Suprapubic skin (tissue), 4 donors: ENCODE measurements around the gene ARHGEF28. TPM values are rescaled to one million over a fixed set of nuclear protein-coding genes. Genes with fewer than 3 reads are reported as not detected.

Experiments
- DNase-seq, 2 donors: peaks; one replicate each; pipeline ENCODE4 v3.0.0-alpha.2; 2019; ENCODE audit warnings: low spot score in 2 of 2
- H3K27ac ChIP-seq: fragments of 200-600 bp; sonication (generic); one replicate; pipeline ENCODE4 v1.5.1; 2019
- H3K27me3 ChIP-seq: fragments of 200-600 bp; sonication (generic); one replicate; pipeline ENCODE4 v1.5.1; 2019
- H3K36me3 ChIP-seq: fragments of 200-600 bp; sonication (generic); one replicate; pipeline ENCODE4 v1.5.1; 2019
- H3K4me1 ChIP-seq: fragments of 200-600 bp; sonication (generic); one replicate; pipeline ENCODE4 v1.5.1; 2019
- H3K4me3 ChIP-seq: fragments of 200-600 bp; sonication (generic); one replicate; pipeline ENCODE4 v1.5.1; 2019; ENCODE audit warnings: mild to moderate bottlenecking
- H3K9me3 ChIP-seq: fragments of 200-600 bp; sonication (generic); one replicate; pipeline ENCODE4 v1.5.1; 2019
- CTCF ChIP-seq, 2 donors: fragments of 200-600 bp in 1 of 2; fragments of 450-650 bp in 1 of 2; sonication (generic) in 1 of 2; IDR thresholded peaks; one replicate each; pipeline ENCODE4 v1.5.1; 2016 to 2019; ENCODE audit warnings: antibody characterized with exemption in 2 of 2, mild to moderate bottlenecking in 1 of 2, moderate library complexity in 1 of 2
- EP300 ChIP-seq: sonication (generic); formaldehyde crosslinking; IDR thresholded peaks from one replicate; pipeline ENCODE4 v1.6.1; 2017; ENCODE audit warnings: antibody characterized with exemption
- POLR2A ChIP-seq, 2 donors: fragments of 450-650 bp; IDR thresholded peaks; one replicate each; pipeline ENCODE4 v1.6.1; 2017; ENCODE audit warnings: antibody characterized with exemption in 2 of 2, mild to moderate bottlenecking in 2 of 2, moderate library complexity in 2 of 2
- POLR2AphosphoS5 ChIP-seq, 3 donors: sonication (generic); formaldehyde crosslinking; IDR thresholded peaks; one replicate each; pipeline ENCODE4 v1.6.1; 2017; ENCODE audit warnings: antibody characterized with exemption in 3 of 3
- WGBS: methylation state at CpG from one replicate; pipeline ENCODE4 v1.1.5; 2018; 5-methylcytosine and 5-hydroxymethylcytosine counted together
- total RNA-seq, 4 donors: library from RNA; depleted of rRNA; stranded (reverse); fragments of >200 nt; gene quantifications; one replicate each; pipeline ENCODE4 v1.1.0, GENCODE V29; 2016

Gene ARHGEF28
- total RNA-seq, 4 donors from 2014 or later, result 25.6 to 104 (median 39.1) TPM

GRCh38 chr5:73687357-73687756 lies 61.4 kb downstream of the ARHGEF28 start:
- DNase-seq, result no peak
- no peaks in the 10 kb centered on the region for H3K27me3 ChIP-seq
- H3K9me3 ChIP-seq, result no peaks in the 10 kb centered on the region
- TF ChIP-seq EP300 (no peak), POLR2AphosphoS5 (IDR thresholded peaks at IDR 0.05) (no peak), POLR2A (IDR thresholded peaks at IDR 0.05) (no peak), CTCF (IDR thresholded peaks at IDR 0.05) (no peak)
- H3K27ac ChIP-seq, result no peak overlapping the region
- no peak overlapping the region for H3K4me3 ChIP-seq
- no peaks in the 10 kb centered on the region for H3K36me3 ChIP-seq
- no peaks in the 10 kb centered on the region for H3K4me1 ChIP-seq
- 88% methylated on average over 1 of the region's 1 CpG for WGBS

GRCh38 chr5:73690015-73690414 lies 64.0 kb downstream of the ARHGEF28 start:
- H3K4me1 ChIP-seq, result no peaks in the 10 kb centered on the region
- no peak for TF ChIP-seq CTCF (IDR thresholded peaks at IDR 0.05)
- no peak for TF ChIP-seq EP300
- TF ChIP-seq POLR2A (IDR thresholded peaks at IDR 0.05), result no peak
- TF ChIP-seq POLR2AphosphoS5 (IDR thresholded peaks at IDR 0.05), result no peak
- no peaks in the 10 kb centered on the region for H3K9me3 ChIP-seq
- no peak for DNase-seq
- H3K27me3 ChIP-seq, result no peaks in the 10 kb centered on the region
- H3K36me3 ChIP-seq, result no peaks in the 10 kb centered on the region
- WGBS, result 91% methylated on average over 3 of the region's 3 CpGs
- no peak overlapping the region for H3K27ac ChIP-seq
- no peak overlapping the region for H3K4me3 ChIP-seq

- H3K4me3 ChIP-seq, result no peak overlapping the region
- H3K9me3 ChIP-seq, result no peaks in the 10 kb centered on the region
- no peak overlapping the region for H3K27ac ChIP-seq
- TF ChIP-seq EP300, result no peak
- no peak for TF ChIP-seq CTCF (IDR thresholded peaks at IDR 0.05)
- TF ChIP-seq POLR2AphosphoS5 (IDR thresholded peaks at IDR 0.05), result no peak
- no peak for TF ChIP-seq POLR2A (IDR thresholded peaks at IDR 0.05)
- H3K36me3 ChIP-seq, result no peaks in the 10 kb centered on the region
- DNase-seq, result no peak
- WGBS, result 74% methylated on average over 3 of the region's 3 CpGs
- H3K27me3 ChIP-seq, result no peaks in the 10 kb centered on the region
- H3K4me1 ChIP-seq, result no peaks in the 10 kb centered on the region
Measured at GRCh38 chr5:73691302-73692080, 65.5 kb downstream of the ARHGEF28 start.

GRCh38 chr5:73692166-73692640 lies 66.2 kb downstream of the ARHGEF28 start:
- Histone ChIP-seq H3K27ac (no peak overlapping the region), H3K9me3 (no peaks in the 10 kb centered on the region), H3K36me3 (no peaks in the 10 kb centered on the region), H3K27me3 (no peaks in the 10 kb centered on the region), H3K4me3 (no peak overlapping the region), H3K4me1 (no peaks in the 10 kb centered on the region)
- 65% methylated on average over 2 of the region's 2 CpGs for WGBS
- TF ChIP-seq EP300 (no peak), POLR2AphosphoS5 (IDR thresholded peaks at IDR 0.05) (no peak), CTCF (IDR thresholded peaks at IDR 0.05) (no peak), POLR2A (IDR thresholded peaks at IDR 0.05) (no peak)
- DNase-seq, result no peak

GRCh38 chr5:73692981-73693380 lies 67.0 kb downstream of the ARHGEF28 start:
- Histone ChIP-seq H3K36me3 (no peaks in the 10 kb centered on the region), H3K4me1 (no peaks in the 10 kb centered on the region), H3K9me3 (no peaks in the 10 kb centered on the region), H3K27ac (no peak overlapping the region), H3K27me3 (no peaks in the 10 kb centered on the region), H3K4me3 (no peak overlapping the region)
- DNase-seq, result no peak
- TF ChIP-seq CTCF (IDR thresholded peaks at IDR 0.05), result no peak
- TF ChIP-seq EP300, result no peak
- TF ChIP-seq POLR2A (IDR thresholded peaks at IDR 0.05), result no peak
- TF ChIP-seq POLR2AphosphoS5 (IDR thresholded peaks at IDR 0.05), result no peak
- WGBS, result 72% methylated on average over 2 of the region's 2 CpGs
